Nephron progenitor cell (in vitro differentiated cells): ENCODE data around the gene ATP1B1.

Experiments
- DNase-seq: peaks from one replicate; pipeline ENCODE4 v3.0.0; 2021
- H3K27ac Mint-ChIP-seq: 2 replicates; pipeline ENCODE4 v1.8.0; 2021; ENCODE audit warnings: mild to moderate bottlenecking, moderate library complexity, mixed read lengths
- H3K27me3 Mint-ChIP-seq: 2 replicates; pipeline ENCODE4 v1.8.0; 2021; ENCODE audit warnings: mild to moderate bottlenecking, low read depth, mixed read lengths; ENCODE audit not compliant: poor library complexity
- H3K36me3 Mint-ChIP-seq: 2 replicates; pipeline ENCODE4 v1.8.0; 2021; ENCODE audit warnings: low read depth, mixed read lengths
- H3K4me1 Mint-ChIP-seq: 2 replicates; pipeline ENCODE4 v1.8.0; 2021; ENCODE audit warnings: mixed read lengths
- H3K4me3 Mint-ChIP-seq: 2 replicates; pipeline ENCODE4 v1.8.0; 2021; ENCODE audit warnings: mild to moderate bottlenecking, moderate library complexity, mixed read lengths
- H3K9me3 Mint-ChIP-seq: 2 replicates; pipeline ENCODE4 v1.8.0; 2021; ENCODE audit warnings: mild to moderate bottlenecking, moderate library complexity, mixed read lengths
- CTCF ChIP-seq: fragments of 200-600 bp; sonication (generic); IDR thresholded peaks from 2 replicates; pipeline ENCODE4 v1.5.0; 2021; ENCODE audit warnings: antibody characterized with exemption

Gene ATP1B1

DNA sequence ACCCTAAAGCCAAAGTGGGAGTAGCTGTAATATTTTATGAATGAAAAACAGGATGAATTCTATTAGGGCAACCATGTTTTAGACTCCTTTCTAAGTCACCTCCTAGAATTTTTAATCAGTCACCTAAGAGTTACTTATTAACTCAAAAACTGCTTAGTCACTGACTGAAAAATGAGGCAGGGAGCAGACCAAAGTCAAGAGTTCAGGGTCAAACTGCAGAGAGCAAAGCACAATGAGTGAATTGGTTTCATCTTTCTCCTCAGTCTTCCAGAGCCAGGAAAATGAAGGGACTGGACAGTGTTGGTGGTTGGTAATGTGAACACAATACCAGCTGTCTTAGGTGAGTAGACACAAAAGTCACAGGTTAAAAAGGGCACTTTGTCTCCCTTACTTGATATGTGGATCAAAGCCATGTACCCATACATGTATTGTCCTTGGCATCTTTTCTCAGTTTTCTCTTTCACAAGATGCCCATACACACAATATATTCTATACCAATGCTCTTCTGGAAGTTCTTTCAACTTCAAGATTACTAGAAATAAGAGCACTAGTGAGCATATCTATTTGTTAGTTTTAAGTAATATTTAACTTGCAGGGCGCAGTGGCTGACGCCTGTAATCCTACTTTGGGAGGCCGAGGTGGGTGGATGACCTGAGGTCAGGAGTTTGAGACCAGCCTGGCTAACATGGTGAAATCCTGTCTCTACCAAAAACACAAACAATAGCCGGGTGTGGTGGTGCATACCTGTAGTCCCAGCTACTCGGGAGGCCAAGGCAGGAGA lies 42.2 kb downstream of the ATP1B1 start:
- Mint-ChIP-seq H3K27me3 (no peaks in the 10 kb centered on the region), H3K4me3 (no peak overlapping the region), H3K36me3 (no peaks in the 10 kb centered on the region), H3K4me1 (no peaks in the 10 kb centered on the region), H3K9me3 (no peaks in the 10 kb centered on the region), H3K27ac (no peak overlapping the region)
- no peak for TF ChIP-seq CTCF
- no peak for DNase-seq

GRCh38 chr1:169149555-169150286 lies 43.2 kb downstream of the ATP1B1 start:
- Mint-ChIP-seq H3K36me3 (no peaks in the 10 kb centered on the region), H3K9me3 (no peaks in the 10 kb centered on the region), H3K27ac (no peak overlapping the region)

GRCh38 chr1:169150641-169151337 lies 44.3 kb downstream of the ATP1B1 start:
- H3K27ac Mint-ChIP-seq, result no peak overlapping the region
- H3K4me3 Mint-ChIP-seq, result no peak overlapping the region
- no peaks in the 10 kb centered on the region for H3K4me1 Mint-ChIP-seq
- no peaks in the 10 kb centered on the region for H3K36me3 Mint-ChIP-seq
- no peak for DNase-seq
- TF ChIP-seq CTCF, result no peak
- H3K9me3 Mint-ChIP-seq, result no peaks in the 10 kb centered on the region
- no peaks in the 10 kb centered on the region for H3K27me3 Mint-ChIP-seq

More at GRCh38 chr1:169149555-169150286, 43.2 kb downstream of the ATP1B1 start:
- no peaks in the 10 kb centered on the region for H3K27me3 Mint-ChIP-seq
- no peak overlapping the region for H3K4me3 Mint-ChIP-seq
- no peaks in the 10 kb centered on the region for H3K4me1 Mint-ChIP-seq
- TF ChIP-seq CTCF, result no peak
- no peak for DNase-seq

- Mint-ChIP-seq H3K4me3 (no peak overlapping the region), H3K9me3 (no peaks in the 10 kb centered on the region), H3K27ac (no peak overlapping the region), H3K36me3 (no peaks in the 10 kb centered on the region), H3K4me1 (no peaks in the 10 kb centered on the region), H3K27me3 (no peaks in the 10 kb centered on the region)
- DNase-seq, result no peak
- TF ChIP-seq CTCF, result no peak
These were observed 44.9 kb downstream of the ATP1B1 start for GRCh38 chr1:169151338-169151837.

DNA sequence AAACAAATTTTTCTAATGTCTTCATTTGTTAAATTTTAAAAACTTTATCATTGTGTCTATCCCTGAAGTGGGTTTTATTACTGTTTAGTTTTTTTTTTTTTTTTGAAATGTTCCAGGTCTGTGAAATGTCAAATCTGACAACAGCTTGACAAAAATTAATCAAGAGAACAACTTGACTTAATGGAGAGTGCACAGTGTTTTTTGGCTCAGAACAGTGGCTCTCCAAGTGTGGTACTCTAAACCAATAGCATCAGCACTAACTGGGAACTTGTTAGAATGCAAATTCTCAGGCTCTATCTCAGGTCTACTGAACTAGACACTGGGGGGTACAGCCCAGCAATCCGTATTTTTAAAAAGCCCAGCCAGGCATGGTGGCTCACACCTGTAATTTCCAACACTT lies 49.2 kb downstream of the ATP1B1 start:
- H3K4me1 Mint-ChIP-seq, result peaks cover 12% of the 10 kb centered on the region
- no peaks in the 10 kb centered on the region for H3K36me3 Mint-ChIP-seq
- no peak overlapping the region for H3K27ac Mint-ChIP-seq
- no peak for DNase-seq
- H3K4me3 Mint-ChIP-seq, result no peak overlapping the region
- H3K9me3 Mint-ChIP-seq, result no peaks in the 10 kb centered on the region
- H3K27me3 Mint-ChIP-seq, result no peaks in the 10 kb centered on the region
- TF ChIP-seq CTCF, result no peak
